ENCODE measurements around the gene GPR176.

Gene GPR176

GRCh38 chr15:39873978-39874377 lies 46.1 kb downstream of the GPR176 start:
- TF ChIP-seq CTCF (IDR thresholded peaks at IDR 0.05; ENCODE audit: extremely low read depth, missing control alignments) = no peak
- DNase-seq (ENCODE audit: low spot score) = no peak

GRCh38 chr15:39870537-39870936 lies 49.5 kb downstream of the GPR176 start:
- no peak for DNase-seq (ENCODE audit: low spot score)
- TF ChIP-seq CTCF (IDR thresholded peaks at IDR 0.05; ENCODE audit: extremely low read depth, missing control alignments) = no peak

- no peak for TF ChIP-seq CTCF (IDR thresholded peaks at IDR 0.05; ENCODE audit: extremely low read depth, missing control alignments)
- no peak for DNase-seq (ENCODE audit: low spot score)
Observed at GRCh38 chr15:39869858-39870515, 50.1 kb downstream of the GPR176 start.

GRCh38 chr15:39869254-39869653 lies 50.8 kb downstream of the GPR176 start:
- no peak for TF ChIP-seq CTCF (IDR thresholded peaks at IDR 0.05; ENCODE audit: extremely low read depth, missing control alignments)
- DNase-seq (ENCODE audit: low spot score) = no peak

GRCh38 chr15:39868396-39868795 lies 51.7 kb downstream of the GPR176 start:
- DNase-seq (ENCODE audit: low spot score) = no peak
- TF ChIP-seq CTCF (IDR thresholded peaks at IDR 0.05; ENCODE audit: extremely low read depth, missing control alignments) = no peak

- DNase-seq (ENCODE audit: low spot score) = no peak
- no peak for TF ChIP-seq CTCF (IDR thresholded peaks at IDR 0.05; ENCODE audit: extremely low read depth, missing control alignments)
Observed at GRCh38 chr15:39864116-39864515, 56.0 kb downstream of the GPR176 start.

- no peak for TF ChIP-seq CTCF (IDR thresholded peaks at IDR 0.05; ENCODE audit: extremely low read depth, missing control alignments)
- no peak for DNase-seq (ENCODE audit: low spot score)
Observed at GRCh38 chr15:39860871-39861270, 59.2 kb downstream of the GPR176 start.
